ENCODE data around the gene OR6A2.

DNA sequence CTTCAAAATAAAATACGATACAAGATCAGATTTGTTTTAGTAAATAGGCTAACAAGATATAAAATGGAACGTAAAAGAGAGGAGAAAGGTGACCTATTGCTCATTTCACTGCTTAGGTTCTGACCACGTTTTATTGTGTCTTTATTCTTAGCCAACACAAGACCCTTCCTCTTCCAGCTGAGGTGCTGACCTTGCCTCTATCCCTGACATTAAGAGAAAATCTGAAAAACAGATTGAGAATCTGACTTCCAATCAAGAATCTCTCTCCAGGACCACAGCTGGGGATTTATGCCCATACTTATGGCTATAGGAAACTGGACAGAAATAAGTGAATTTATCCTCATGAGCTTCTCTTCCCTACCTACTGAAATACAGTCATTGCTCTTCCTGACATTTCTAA lies 45.9 kb upstream of the OR6A2 start, which contains the start of gene OR10A5:
- TF ChIP-seq, protein P1, sequence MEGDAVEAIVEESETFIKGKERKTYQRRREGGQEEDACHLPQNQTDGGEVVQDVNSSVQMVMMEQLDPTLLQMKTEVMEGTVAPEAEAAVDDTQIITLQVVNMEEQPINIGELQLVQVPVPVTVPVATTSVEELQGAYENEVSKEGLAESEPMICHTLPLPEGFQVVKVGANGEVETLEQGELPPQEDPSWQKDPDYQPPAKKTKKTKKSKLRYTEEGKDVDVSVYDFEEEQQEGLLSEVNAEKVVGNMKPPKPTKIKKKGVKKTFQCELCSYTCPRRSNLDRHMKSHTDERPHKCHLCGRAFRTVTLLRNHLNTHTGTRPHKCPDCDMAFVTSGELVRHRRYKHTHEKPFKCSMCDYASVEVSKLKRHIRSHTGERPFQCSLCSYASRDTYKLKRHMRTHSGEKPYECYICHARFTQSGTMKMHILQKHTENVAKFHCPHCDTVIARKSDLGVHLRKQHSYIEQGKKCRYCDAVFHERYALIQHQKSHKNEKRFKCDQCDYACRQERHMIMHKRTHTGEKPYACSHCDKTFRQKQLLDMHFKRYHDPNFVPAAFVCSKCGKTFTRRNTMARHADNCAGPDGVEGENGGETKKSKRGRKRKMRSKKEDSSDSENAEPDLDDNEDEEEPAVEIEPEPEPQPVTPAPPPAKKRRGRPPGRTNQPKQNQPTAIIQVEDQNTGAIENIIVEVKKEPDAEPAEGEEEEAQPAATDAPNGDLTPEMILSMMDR (IDR thresholded peaks at IDR 0.05): no peak
- no peak for TF ChIP-seq POLR2A (IDR thresholded peaks at IDR 0.05)
